IPS-18c (cell line): Measurements from ENCODE around the gene EHBP1L1.
A peak's percentile ranks its signal among the peaks of the same experiment; 100 is the strongest.

Experiments
- H3K4me3 ChIP-seq: 2 replicates; pipeline ENCODE4 v1.7.0; 2013; ENCODE audit warnings: low read depth, mild to moderate bottlenecking, low read length, moderate library complexity; ENCODE audit not compliant: insufficient read depth
- H3K9me3 ChIP-seq: one replicate; pipeline ENCODE4 v1.6.1; 2013; ENCODE audit warnings: mild to moderate bottlenecking, low read length, moderate library complexity; ENCODE audit not compliant: control insufficient read depth, insufficient read depth

EHBP1L1 gene

GRCh38 chr11:65571940-65572339 lies 3.9 kb upstream of the EHBP1L1 start:
- H3K4me3 ChIP-seq, result peak overlapping the region; percentile 99; the same call in 1 of the 2 replicates
- H3K9me3 ChIP-seq, result no peaks in the 10 kb centered on the region

GRCh38 chr11:65572356-65573051 lies 3.3 kb upstream of the EHBP1L1 start, which contains the start of gene FAM89B:
TSS of gene FAM89B (plus strand) at chr11:65572538. CDS start at chr11:65572670, 132 bp downstream.
- Histone ChIP-seq H3K4me3 (peak within 1 kb of the TSS; percentile 99), H3K9me3 (no peaks in the 10 kb centered on the region)

- H3K9me3 ChIP-seq, result no peaks in the 10 kb centered on the region
- H3K4me3 ChIP-seq, result no peak overlapping the region; the same call in 1 of the 2 replicates
Observed at GRCh38 chr11:65573391-65574079, 2.3 kb upstream of the EHBP1L1 start.

GRCh38 chr11:65574109-65574810 lies 1.6 kb upstream of the EHBP1L1 start:
- H3K4me3 ChIP-seq, result peak overlapping the region; percentile 47; the same call in 1 of the 2 replicates
- H3K9me3 ChIP-seq, result no peaks in the 10 kb centered on the region

- Histone ChIP-seq H3K9me3 (no peaks in the 10 kb centered on the region), H3K4me3 (peak overlapping the region; percentile 46)
Observed at GRCh38 chr11:65574811-65575567, 864 bp upstream of the EHBP1L1 start.

GRCh38 chr11:65576232-65576866 lies 496 bp downstream of the EHBP1L1 start:
- Histone ChIP-seq H3K4me3 (peak overlapping the region; percentile 46), H3K9me3 (peaks cover 2% of the 10 kb centered on the region)

GRCh38 chr11:65576867-65577755 lies 1.3 kb downstream of the EHBP1L1 start:
- peaks cover 2% of the 10 kb centered on the region for H3K9me3 ChIP-seq
- H3K4me3 ChIP-seq, result 0 out of 2 replicates have a peak overlapping the region, but pooled peaks have one; percentile 46

- Histone ChIP-seq H3K4me3 (no peak overlapping the region), H3K9me3 (peaks cover 2% of the 10 kb centered on the region)
Observed at GRCh38 chr11:65577756-65578109, 1.9 kb downstream of the EHBP1L1 start.

- H3K9me3 ChIP-seq, result peaks cover 2% of the 10 kb centered on the region
- no peak overlapping the region for H3K4me3 ChIP-seq
Observed at GRCh38 chr11:65578134-65578533, 2.3 kb downstream of the EHBP1L1 start.

- H3K4me3 ChIP-seq, result no peak overlapping the region
- peaks cover 2% of the 10 kb centered on the region for H3K9me3 ChIP-seq
Observed at GRCh38 chr11:65578667-65579066, 2.8 kb downstream of the EHBP1L1 start.

GRCh38 chr11:65579291-65579690 lies 3.4 kb downstream of the EHBP1L1 start:
- Histone ChIP-seq H3K9me3 (peaks cover 2% of the 10 kb centered on the region), H3K4me3 (no peak overlapping the region)

GRCh38 chr11:65580031-65580692 lies 4.3 kb downstream of the EHBP1L1 start:
- peaks cover 2% of the 10 kb centered on the region for H3K9me3 ChIP-seq
- H3K4me3 ChIP-seq, result no peak overlapping the region

- peaks cover 2% of the 10 kb centered on the region for H3K9me3 ChIP-seq
- H3K4me3 ChIP-seq, result no peak overlapping the region
Observed at GRCh38 chr11:65580756-65581155, 4.9 kb downstream of the EHBP1L1 start.

- H3K9me3 ChIP-seq, result peaks cover 2% of the 10 kb centered on the region
- no peak overlapping the region for H3K4me3 ChIP-seq
Observed at GRCh38 chr11:65581928-65582327, 6.1 kb downstream of the EHBP1L1 start.

- peaks cover 2% of the 10 kb centered on the region for H3K9me3 ChIP-seq
- no peak overlapping the region for H3K4me3 ChIP-seq
Observed at GRCh38 chr11:65583589-65583988, 7.7 kb downstream of the EHBP1L1 start.
